NOMO-1 treated with dmso at 0.1 percent for 144 hours (cell line): ENCODE data around the gene APBB1.

Experiments used
- DNase-seq: peaks from one replicate; lab custom pipeline; 2025; ENCODE audit not compliant: unreplicated experiment; lab: John Stamatoyannopoulos, UW

Gene APBB1

GRCh38 chr11:6351782-6352382, 67.0 kb downstream of the APBB1 start:
- DNase-seq: no peak

GRCh38 chr11:6350486-6350885, 68.4 kb downstream of the APBB1 start:
- DNase-seq: no peak

GRCh38 chr11:6350043-6350442, 68.9 kb downstream of the APBB1 start:
- DNase-seq: no peak

- DNase-seq: no peak
Observed at GRCh38 chr11:6345366-6345765, 73.5 kb downstream of the APBB1 start.
